IMR-90 (cell line): ENCODE results near the gene DISP2.

Source experiments
- CTCF ChIP-seq: conservative IDR thresholded peaks from 2 replicates; pipeline ENCODE4 v1.5.1; 2012; ENCODE audit warnings: mild to moderate bottlenecking, low read depth, low read length, improper control_type of control experiment
- ELK1 ChIP-seq: fragments of 150-350 bp; IDR thresholded peaks from 2 replicates; pipeline ENCODE4 v1.6.1; 2016; ENCODE audit warnings: low read depth, mild to moderate bottlenecking, low read length, moderate library complexity, borderline replicate concordance
- MAZ ChIP-seq: IDR thresholded peaks from 2 replicates; pipeline ENCODE4 v1.6.1; 2012; ENCODE audit warnings: low read depth, mild to moderate bottlenecking, low read length, improper control_type of control experiment, moderate library complexity, borderline replicate concordance
- POLR2A ChIP-seq: IDR thresholded peaks from 2 replicates; pipeline ENCODE4 v1.6.1; 2012; ENCODE audit warnings: mild to moderate bottlenecking, low read depth, low read length
- RFX5 ChIP-seq: IDR thresholded peaks from 2 replicates; pipeline ENCODE4 v1.8.0; 2012; ENCODE audit warnings: low read depth, mild to moderate bottlenecking, low read length, moderate library complexity
- USF2 ChIP-seq: fragments of 150-350 bp; IDR thresholded peaks from 2 replicates; pipeline ENCODE4 v1.6.1; 2017; ENCODE audit warnings: mild to moderate bottlenecking, antibody characterized with exemption, low read length, low read depth

GRCh38 chr15:40397688-40398412 lies 39.8 kb downstream of the DISP2 start:
- TF ChIP-seq CTCF (no peak), RFX5 (no peak), MAZ (no peak), POLR2A (no peak), ELK1 (no peak), USF2 (no peak)
